SK-N-SH treated with all-trans-retinoic acid at 6 μM for 48 hours (cell line): ENCODE measurements around the gene GLP2R.

Source experiments
- CSDC2 ChIP-seq: fragments of 250-450 bp; sonication (Bioruptor Pico); IDR thresholded peaks from 2 replicates; pipeline ENCODE4 v1.5.0; 2020; ENCODE audit warnings: mild to moderate bottlenecking, moderate library complexity
- CSRNP3 ChIP-seq: fragments of 250-450 bp; sonication (Bioruptor Pico); IDR thresholded peaks from 2 replicates; pipeline ENCODE4 v1.5.1; 2021; ENCODE audit warnings: mild to moderate bottlenecking, moderate library complexity
- ESRRG ChIP-seq: fragments of 250-450 bp; sonication (Bioruptor Pico); IDR thresholded peaks from 2 replicates; pipeline ENCODE4 v1.6.1; 2021; ENCODE audit warnings: mild to moderate bottlenecking
- TCF4 ChIP-seq: fragments of 250-450 bp; sonication (Bioruptor Pico); IDR thresholded peaks from 2 replicates; pipeline ENCODE4 v1.8.0; 2021; ENCODE audit warnings: mild to moderate bottlenecking, moderate library complexity, borderline replicate concordance
- TOX ChIP-seq: fragments of 250-450 bp; sonication (Bioruptor Pico); IDR thresholded peaks from 2 replicates; pipeline ENCODE4 v1.8.0; 2021; ENCODE audit warnings: mild to moderate bottlenecking, moderate library complexity, borderline replicate concordance

GLP2R gene

GRCh38 chr17:9941305-9941704 is 115.6 kb downstream of the GLP2R start (continued):
- TF ChIP-seq TCF4, result no peak
- no peak for TF ChIP-seq CSRNP3 (CRISPR knock-in tag)
- TF ChIP-seq ESRRG (CRISPR knock-in tag), result no peak
- no peak for TF ChIP-seq TOX (CRISPR knock-in tag)
- no peak for TF ChIP-seq CSDC2 (CRISPR knock-in tag)
- TF ChIP-seq, all 23 proteins: peak for 0
